ENCODE data around the gene UTP15. TPM values are rescaled to one million over a fixed set of nuclear protein-coding genes. Genes with fewer than 3 reads are reported as not detected.

The UTP15 gene
- total and polyA plus RNA-seq, 2 donors (not counting 1 experiment from before 2014, with no cell fraction given): 13.2 to 17.0 TPM

DNA sequence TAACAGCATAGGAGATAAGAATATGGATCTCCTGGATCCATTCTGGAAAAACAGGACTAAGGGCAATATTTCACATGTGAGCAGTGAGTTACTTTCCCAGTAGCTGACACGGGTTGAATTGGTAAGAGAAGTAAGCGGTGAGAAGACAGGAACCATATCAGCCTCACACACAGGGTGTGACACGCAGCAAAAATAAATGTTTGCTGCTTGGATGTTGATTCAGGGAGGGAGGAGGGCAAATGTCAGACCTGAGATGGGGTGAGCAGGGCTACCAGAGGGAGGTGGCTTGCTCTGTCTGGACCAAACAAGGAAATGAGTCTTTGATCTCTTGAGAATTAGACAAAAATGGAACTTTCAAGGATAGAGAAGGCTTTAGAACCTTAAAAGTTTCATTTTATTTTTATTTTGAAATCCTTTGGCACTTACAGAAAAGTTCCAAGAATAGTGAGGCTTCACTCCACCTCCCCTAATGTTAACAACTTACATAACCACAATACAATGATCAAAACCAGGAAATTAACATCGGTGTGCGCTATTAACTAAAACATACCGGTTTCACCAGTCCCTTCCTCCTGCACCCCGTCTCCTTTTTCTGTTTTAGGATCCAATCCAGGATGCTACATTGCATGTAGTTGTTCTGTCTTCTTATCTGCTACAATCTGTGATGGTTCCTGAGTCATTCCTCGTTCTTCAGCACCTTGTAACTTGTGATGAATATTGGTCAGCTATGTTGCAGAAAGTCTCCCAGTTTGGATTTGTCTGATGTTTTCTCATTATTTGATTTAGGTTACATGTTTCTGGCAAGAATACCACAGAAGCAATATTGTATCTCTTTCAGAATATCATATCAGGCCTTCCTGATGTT, 39.9 kb downstream of the UTP15 start:
- Histone ChIP-seq H2AFZ (ENCODE audit: low read length) (no peak overlapping the region), H4K20me1 (ENCODE audit: control insufficient read depth, extremely low read depth, insufficient read depth, low read length) (no peaks in the 10 kb centered on the region), H3K4me1 (ENCODE audit: control insufficient read depth, extremely low read depth, insufficient read depth, low read length) (peaks cover 8% of the 10 kb centered on the region), H3K4me2 (ENCODE audit: extremely low read depth, insufficient read depth, low read length) (no peak overlapping the region), H3K27me3 (ENCODE audit: control insufficient read depth, insufficient read depth, low read length) (no peaks in the 10 kb centered on the region), H3K4me3 (replicated peaks in 1 of 4; ENCODE audit: control extremely low read depth in 1 of 4, insufficient read depth in 1 of 4, low read depth in 3 of 4, low read length in 4 of 4) (no peak overlapping the region), H3K27ac (ENCODE audit: insufficient read depth, low read length) (no peak overlapping the region), H3K36me3 (ENCODE audit: control insufficient read depth, insufficient read depth, low read length) (no peaks in the 10 kb centered on the region), H3K9ac (ENCODE audit: insufficient read depth, low read length) (no peak overlapping the region), H3K79me2 (ENCODE audit: control insufficient read depth, insufficient read depth, low read length) (no peaks in the 10 kb centered on the region), H3K9me3 (ENCODE audit: control insufficient read depth, insufficient read depth, low read depth, low read length) (no peaks in the 10 kb centered on the region)
- peak in 1 of 2 donors; percentile 54 for DNase-seq (ENCODE audit: low read depth in 2 of 2)
- TF ChIP-seq EZH2 (IDR thresholded peaks at IDR 0.05; ENCODE audit: low read length, missing control alignments): no peak
- TF ChIP-seq CTCF (conservative IDR thresholded peaks at IDR 0.05 in 1 of 2, IDR thresholded peaks at IDR 0.05 in 1 of 2; ENCODE audit: low read depth in 1 of 2, low read length in 2 of 2): no peak

GRCh38 chr5:73606206-73606753, 40.7 kb downstream of the UTP15 start:
- H3K36me3 ChIP-seq (ENCODE audit: control insufficient read depth, insufficient read depth, low read length): no peaks in the 10 kb centered on the region
- H3K9me3 ChIP-seq (ENCODE audit: control insufficient read depth, insufficient read depth, low read depth, low read length): no peaks in the 10 kb centered on the region
- peaks cover 8% of the 10 kb centered on the region for H3K4me1 ChIP-seq (ENCODE audit: control insufficient read depth, extremely low read depth, insufficient read depth, low read length)
- no peak overlapping the region for H2AFZ ChIP-seq (ENCODE audit: low read length)
- H3K27ac ChIP-seq (ENCODE audit: insufficient read depth, low read length): no peak overlapping the region
- no peaks in the 10 kb centered on the region for H4K20me1 ChIP-seq (ENCODE audit: control insufficient read depth, extremely low read depth, insufficient read depth, low read length)
- no peak overlapping the region for H3K4me2 ChIP-seq (ENCODE audit: extremely low read depth, insufficient read depth, low read length)
- no peak for TF ChIP-seq EZH2 (IDR thresholded peaks at IDR 0.05; ENCODE audit: low read length, missing control alignments)
- no peak for TF ChIP-seq CTCF (conservative IDR thresholded peaks at IDR 0.05 in 1 of 2, IDR thresholded peaks at IDR 0.05 in 1 of 2; ENCODE audit: low read depth in 1 of 2, low read length in 2 of 2)
- no peaks in the 10 kb centered on the region for H3K79me2 ChIP-seq (ENCODE audit: control insufficient read depth, insufficient read depth, low read length)
- no peak overlapping the region for H3K4me3 ChIP-seq (replicated peaks in 1 of 4; ENCODE audit: control extremely low read depth in 1 of 4, insufficient read depth in 1 of 4, low read depth in 3 of 4, low read length in 4 of 4)
- peak in 1 of 2 donors; percentile 35 for DNase-seq (ENCODE audit: low read depth in 2 of 2)
- no peak overlapping the region for H3K9ac ChIP-seq (ENCODE audit: insufficient read depth, low read length)
- no peaks in the 10 kb centered on the region for H3K27me3 ChIP-seq (ENCODE audit: control insufficient read depth, insufficient read depth, low read length)

DNA sequence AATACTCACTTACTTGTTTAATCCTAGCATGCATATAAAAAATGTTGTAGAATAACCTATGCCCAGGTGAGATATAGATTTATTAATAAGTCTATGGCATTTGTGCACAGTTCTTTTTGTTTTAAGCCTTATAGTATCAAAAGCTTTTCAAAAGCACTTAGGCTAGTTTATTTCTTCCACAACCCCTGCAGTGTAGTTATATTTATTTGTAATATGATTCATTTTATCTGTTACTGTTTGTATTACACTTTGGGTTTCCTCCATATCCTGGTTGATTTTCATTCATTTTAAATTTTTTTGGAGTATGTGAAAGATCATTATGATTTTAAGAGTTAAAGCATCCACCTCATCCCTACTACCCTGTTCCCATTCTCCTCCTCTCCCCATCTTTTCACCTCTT, 41.7 kb downstream of the UTP15 start:
- no peak overlapping the region for H3K27ac ChIP-seq (ENCODE audit: insufficient read depth, low read length)
- H3K36me3 ChIP-seq (ENCODE audit: control insufficient read depth, insufficient read depth, low read length): no peaks in the 10 kb centered on the region
- no peak overlapping the region for H2AFZ ChIP-seq (ENCODE audit: low read length)
- H3K79me2 ChIP-seq (ENCODE audit: control insufficient read depth, insufficient read depth, low read length): no peaks in the 10 kb centered on the region
- no peak overlapping the region for H3K9ac ChIP-seq (ENCODE audit: insufficient read depth, low read length)
- H4K20me1 ChIP-seq (ENCODE audit: control insufficient read depth, extremely low read depth, insufficient read depth, low read length): no peaks in the 10 kb centered on the region
- no peaks in the 10 kb centered on the region for H3K9me3 ChIP-seq (ENCODE audit: control insufficient read depth, insufficient read depth, low read depth, low read length)
- TF ChIP-seq EZH2 (IDR thresholded peaks at IDR 0.05; ENCODE audit: low read length, missing control alignments) (no peak), CTCF (conservative IDR thresholded peaks at IDR 0.05 in 1 of 2, IDR thresholded peaks at IDR 0.05 in 1 of 2; ENCODE audit: low read depth in 1 of 2, low read length in 2 of 2) (no peak)
- H3K4me2 ChIP-seq (ENCODE audit: extremely low read depth, insufficient read depth, low read length): no peak overlapping the region
- H3K27me3 ChIP-seq (ENCODE audit: control insufficient read depth, insufficient read depth, low read length): no peaks in the 10 kb centered on the region
- no peak overlapping the region for H3K4me3 ChIP-seq (replicated peaks in 1 of 4; ENCODE audit: control extremely low read depth in 1 of 4, insufficient read depth in 1 of 4, low read depth in 3 of 4, low read length in 4 of 4)
- DNase-seq (ENCODE audit: low read depth in 2 of 2): no peak
- H3K4me1 ChIP-seq (ENCODE audit: control insufficient read depth, extremely low read depth, insufficient read depth, low read length): peaks cover 8% of the 10 kb centered on the region
